ENCODE data around the gene PDZD7. TPM values are rescaled to one million over a fixed set of nuclear protein-coding genes. Genes with fewer than 3 reads are reported as not detected.

PDZD7 gene
- polyA plus RNA-seq, 6 donors from 2014 or later: 0.23 to 0.87 TPM; not detected in 4

DNA sequence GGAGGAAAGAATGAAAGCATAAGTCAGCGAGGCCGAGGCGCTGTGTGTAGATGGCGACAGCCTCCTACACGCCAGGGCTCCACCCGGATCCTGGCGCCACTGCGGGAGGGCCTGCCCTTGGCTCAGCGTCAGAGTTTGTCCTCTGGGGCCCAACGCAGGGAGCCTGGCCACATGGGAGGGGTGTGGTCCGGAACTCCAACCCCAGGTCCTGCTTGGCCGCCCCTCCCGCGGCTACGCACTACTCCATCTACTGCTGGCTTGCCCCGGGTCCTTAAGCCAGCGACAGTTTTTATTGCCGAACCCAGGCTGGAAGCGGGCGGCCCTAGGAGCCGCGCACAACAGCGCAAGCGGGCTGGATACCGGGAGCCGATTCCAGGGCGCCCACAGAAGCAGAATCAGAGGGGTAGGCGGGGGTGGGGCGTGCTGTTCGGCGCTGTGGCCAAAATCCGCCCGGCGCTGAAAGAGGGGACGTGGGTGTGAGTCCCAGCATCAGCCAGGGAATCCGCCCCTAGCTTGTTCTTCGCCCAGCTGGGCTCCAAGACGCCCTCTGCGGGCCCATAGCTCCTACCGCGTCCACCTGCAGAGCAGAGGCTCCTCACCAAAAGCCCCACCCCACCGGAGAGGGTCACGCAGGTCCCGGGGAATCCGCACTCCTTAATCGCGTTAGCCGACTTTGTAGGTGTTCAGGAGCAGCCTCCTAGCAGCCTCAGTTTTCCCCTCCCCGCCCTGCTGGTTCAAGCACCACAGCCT lies 35.4 kb upstream of the PDZD7 start:
- Mint-ChIP-seq H3K27ac (peak overlapping the region in 2 of 6 donors; percentile 56 to 66), H3K4me1 (peaks cover 39 to 53% (median 52%) of the 10 kb centered on the region in 3 donors)
- ATAC-seq (ENCODE audit: low read depth in 2 of 2): peak; percentile 42 to 45

DNA sequence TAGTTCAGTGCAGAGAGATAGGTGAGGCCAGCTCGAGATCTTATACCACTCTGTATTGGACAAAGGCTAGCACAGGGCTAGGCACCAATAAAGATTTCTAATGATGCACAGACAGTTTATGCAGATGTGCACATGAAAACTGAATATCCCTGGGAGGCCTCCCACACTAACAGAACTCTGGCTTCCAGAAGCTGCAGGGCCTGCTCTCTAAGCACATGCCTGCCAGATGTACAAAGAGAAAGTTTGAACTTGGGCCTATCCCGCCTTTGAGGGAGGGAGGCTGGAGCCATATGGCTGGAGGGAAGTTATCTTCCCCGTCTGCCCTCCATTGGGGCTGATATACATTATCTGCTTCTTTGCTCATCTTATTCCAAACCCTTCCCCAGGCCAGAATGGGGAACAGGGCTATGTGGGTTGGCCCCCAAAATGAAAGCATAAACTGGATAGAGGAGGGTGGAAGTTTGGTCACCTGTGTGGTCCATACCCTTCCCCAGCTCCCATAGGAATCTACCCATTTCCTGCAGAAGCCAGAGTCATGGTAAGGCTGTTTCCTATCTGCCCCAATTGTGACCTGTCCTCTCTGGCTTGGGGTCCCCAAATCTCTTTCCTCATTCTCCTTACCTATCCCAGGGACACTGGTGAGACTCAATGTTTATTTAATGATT lies 34.7 kb upstream of the PDZD7 start:
- H3K36me3 Mint-ChIP-seq: no peaks in the 10 kb centered on the region
- H3K4me1 Mint-ChIP-seq: peaks cover 36 to 48% (median 47%) of the 10 kb centered on the region in 3 donors
- peak overlapping the region; percentile 79 to 97 (median 90) for H3K4me3 Mint-ChIP-seq
- DNase-seq: no peak
- ATAC-seq (ENCODE audit: low read depth in 2 of 2): no peak
- no peaks in the 10 kb centered on the region for H3K9me3 Mint-ChIP-seq
- H3K27ac Mint-ChIP-seq: peak overlapping the region in 1 of 6 donors; percentile 56
- H3K27me3 Mint-ChIP-seq: peaks cover 16 to 40% (median 20%) of the 10 kb centered on the region in 3 donors

More for the DNA sequence above, 35.4 kb upstream of the PDZD7 start:
- H3K27me3 Mint-ChIP-seq: peaks cover 16 to 40% (median 20%) of the 10 kb centered on the region in 3 donors
- H3K36me3 Mint-ChIP-seq: no peaks in the 10 kb centered on the region
- H3K4me3 Mint-ChIP-seq: peak overlapping the region; percentile 81 to 97 (median 90)
- DNase-seq: peak; percentile 39
- no peaks in the 10 kb centered on the region for H3K9me3 Mint-ChIP-seq

GRCh38 chr10:101064415-101065030 lies 33.6 kb upstream of the PDZD7 start:
- no peaks in the 10 kb centered on the region for H3K9me3 Mint-ChIP-seq
- DNase-seq (no peak), ATAC-seq (ENCODE audit: low read depth in 2 of 2) (no peak)
- H3K36me3 Mint-ChIP-seq: no peaks in the 10 kb centered on the region
- H3K27ac Mint-ChIP-seq: no peak overlapping the region
- peak overlapping the region in 6 of 8 donors; percentile 7 to 95 (median 58) for H3K4me3 Mint-ChIP-seq
- peaks cover 44 to 56% (median 55%) of the 10 kb centered on the region in 3 donors for H3K4me1 Mint-ChIP-seq
- peaks cover 16 to 40% (median 20%) of the 10 kb centered on the region in 3 donors for H3K27me3 Mint-ChIP-seq

DNA sequence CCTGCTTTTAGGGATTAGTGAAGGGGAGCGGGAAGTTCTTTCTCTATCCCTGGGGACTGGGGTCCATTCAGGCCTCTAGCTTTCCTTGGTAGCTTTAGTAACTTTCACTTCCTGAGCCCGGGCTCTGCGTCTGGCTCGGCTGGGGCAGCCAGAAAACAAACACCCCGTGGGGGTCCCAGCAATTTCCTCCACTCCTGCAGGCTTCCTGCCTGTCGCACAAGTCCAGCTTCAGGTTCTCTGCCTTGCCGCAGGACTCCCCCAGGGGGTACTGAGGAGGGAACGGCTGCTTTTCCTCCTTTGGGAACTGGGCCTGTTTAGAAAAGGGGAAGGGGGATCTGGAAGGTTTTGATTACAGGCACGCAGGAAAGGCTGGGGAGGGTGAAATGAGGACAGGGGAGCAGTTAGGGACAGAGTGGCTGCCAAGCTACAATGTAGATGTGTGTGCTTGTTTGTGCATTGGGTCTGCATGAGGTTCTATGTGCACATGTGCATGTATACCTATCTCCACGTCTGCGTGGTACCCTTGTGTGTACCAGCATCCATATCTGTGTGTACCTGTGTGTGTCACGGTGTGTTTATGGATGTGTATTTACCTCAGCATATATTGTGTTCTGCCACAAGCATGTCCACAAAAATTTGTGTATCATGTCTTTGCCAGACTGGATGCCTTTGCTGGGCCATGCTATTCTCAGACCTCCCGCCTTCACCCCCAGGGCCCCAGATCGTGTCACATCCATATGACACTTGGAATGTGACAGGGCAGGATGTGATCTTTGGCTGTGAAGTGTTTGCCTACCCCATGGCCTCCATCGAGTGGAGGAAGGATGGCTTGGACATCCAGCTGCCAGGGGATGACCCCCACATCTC lies 32.9 kb upstream of the PDZD7 start:
- no peaks in the 10 kb centered on the region for H3K36me3 Mint-ChIP-seq
- H3K27ac Mint-ChIP-seq: peak overlapping the region in 2 of 6 donors; percentile 33 to 42
- H3K4me3 Mint-ChIP-seq: peak overlapping the region; percentile 15 to 95 (median 74)
- no peaks in the 10 kb centered on the region for H3K9me3 Mint-ChIP-seq
- ATAC-seq (ENCODE audit: low read depth in 2 of 2) (no peak), DNase-seq (no peak)
- H3K27me3 Mint-ChIP-seq: peaks cover 16 to 40% (median 20%) of the 10 kb centered on the region in 3 donors
- H3K4me1 Mint-ChIP-seq: peaks cover 44 to 58% (median 55%) of the 10 kb centered on the region in 3 donors

- Mint-ChIP-seq H3K27me3 (peaks cover 16 to 40% (median 20%) of the 10 kb centered on the region in 3 donors), H3K4me3 (peak overlapping the region; percentile 22 to 95 (median 74)), H3K27ac (peak overlapping the region in 1 of 6 donors; percentile 42), H3K9me3 (no peaks in the 10 kb centered on the region), H3K36me3 (no peaks in the 10 kb centered on the region), H3K4me1 (peaks cover 44 to 58% (median 55%) of the 10 kb centered on the region in 3 donors)
- DNase-seq (no peak), ATAC-seq (ENCODE audit: low read depth in 2 of 2) (no peak)
These were observed 32.2 kb upstream of the PDZD7 start for GRCh38 chr10:101063050-101063525.

DNA sequence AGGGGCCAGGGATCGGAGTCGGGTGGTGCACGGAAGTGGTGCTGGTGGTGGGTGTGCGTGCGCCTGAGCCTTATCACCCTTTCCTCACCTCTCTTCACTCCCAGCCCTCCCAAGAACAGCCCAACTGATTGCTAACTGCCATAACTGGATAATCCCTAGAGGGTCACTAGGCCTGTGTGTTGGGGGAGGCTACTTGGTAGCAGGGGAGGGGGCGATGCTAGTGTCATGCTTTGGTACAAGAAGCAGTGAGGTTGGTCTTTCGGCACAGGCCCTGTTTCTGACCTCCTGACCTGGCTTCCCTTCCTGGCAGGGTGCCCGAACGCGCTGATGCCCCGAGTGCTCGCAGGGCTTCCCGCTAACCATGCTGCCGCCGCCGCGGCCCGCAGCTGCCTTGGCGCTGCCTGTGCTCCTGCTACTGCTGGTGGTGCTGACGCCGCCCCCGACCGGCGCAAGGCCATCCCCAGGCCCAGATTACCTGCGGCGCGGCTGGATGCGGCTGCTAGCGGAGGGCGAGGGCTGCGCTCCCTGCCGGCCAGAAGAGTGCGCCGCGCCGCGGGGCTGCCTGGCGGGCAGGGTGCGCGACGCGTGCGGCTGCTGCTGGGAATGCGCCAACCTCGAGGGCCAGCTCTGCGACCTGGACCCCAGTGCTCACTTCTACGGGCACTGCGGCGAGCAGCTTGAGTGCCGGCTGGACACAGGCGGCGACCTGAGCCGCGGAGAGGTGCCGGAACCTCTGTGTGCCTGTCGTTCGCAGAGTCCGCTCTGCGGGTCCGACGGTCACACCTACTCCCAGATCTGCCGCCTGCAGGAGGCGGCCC lies 31.5 kb upstream of the PDZD7 start:
- DNase-seq (peak; percentile 48), ATAC-seq (ENCODE audit: low read depth in 2 of 2) (peak; percentile 37 to 39)
- Mint-ChIP-seq H3K36me3 (no peaks in the 10 kb centered on the region), H3K9me3 (no peaks in the 10 kb centered on the region), H3K27ac (peak overlapping the region in 2 of 6 donors; percentile 14 to 82), H3K4me3 (peak overlapping the region; percentile 80 to 99 (median 90)), H3K4me1 (peaks cover 39 to 54% (median 51%) of the 10 kb centered on the region in 3 donors), H3K27me3 (peaks cover 11 to 36% (median 20%) of the 10 kb centered on the region in 3 donors)

GRCh38 chr10:101061624-101062231 lies 30.8 kb upstream of the PDZD7 start, which contains the start of gene KAZALD1:
Gene KAZALD1, plus strand, starts transcription at chr10:101061989. Its CDS starts 604 bp downstream, at chr10:101062593.
- Mint-ChIP-seq H3K4me1 (peaks cover 39 to 50% (median 46%) of the 10 kb centered on the region in 3 donors), H3K9me3 (no peaks in the 10 kb centered on the region), H3K36me3 (no peaks in the 10 kb centered on the region), H3K4me3 (peak within 1 kb of the TSS; percentile 91 to 99 (median 96)), H3K27me3 (peaks cover 11 to 32% (median 20%) of the 10 kb centered on the region in 3 donors), H3K27ac (peak within 1 kb of the TSS; percentile 88 to 98 (median 92))
- DNase-seq (no peak), ATAC-seq (ENCODE audit: low read depth in 2 of 2) (no peak)

DNA sequence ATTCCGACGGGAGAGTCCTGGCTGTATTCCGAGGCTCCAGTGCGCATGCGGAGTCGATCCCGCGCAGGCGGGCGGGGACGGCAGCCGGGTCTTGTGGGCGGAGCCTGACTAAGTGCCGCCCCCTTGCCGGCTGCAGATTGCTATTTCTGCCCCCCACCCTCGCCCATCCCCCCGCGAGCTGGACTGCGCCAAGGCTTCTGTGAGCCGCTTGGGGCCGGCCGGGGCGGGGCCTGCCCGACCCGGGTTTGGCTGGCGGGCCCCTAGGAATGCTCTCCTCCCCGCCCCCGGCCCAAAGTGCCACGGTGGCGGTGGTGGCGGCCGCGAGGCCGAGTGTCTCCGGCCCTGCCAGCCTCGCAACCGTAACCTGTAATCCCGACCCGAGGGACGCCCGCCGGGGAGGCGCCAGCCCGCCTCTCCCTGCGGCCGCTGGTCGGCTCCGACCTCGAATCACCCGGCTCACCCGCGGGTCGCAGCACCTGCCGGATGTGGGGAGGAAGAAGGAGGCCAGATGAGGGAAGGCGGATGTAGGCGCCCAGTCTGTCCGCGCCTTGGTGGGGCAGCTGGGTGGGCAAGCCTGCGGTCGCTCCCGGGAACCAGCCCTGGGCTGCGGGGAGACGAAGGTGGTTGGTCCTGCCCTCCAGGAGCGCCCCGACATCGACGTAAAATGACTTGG lies 30.2 kb upstream of the PDZD7 start:
- peak; percentile 63 for DNase-seq
- Mint-ChIP-seq H3K27me3 (peaks cover 11 to 26% (median 18%) of the 10 kb centered on the region in 3 donors), H3K27ac (peak overlapping the region; percentile 88 to 98 (median 92)), H3K9me3 (no peaks in the 10 kb centered on the region), H3K4me3 (peak overlapping the region; percentile 91 to 99 (median 96)), H3K4me1 (peaks cover 35 to 44% (median 39%) of the 10 kb centered on the region in 3 donors), H3K36me3 (no peaks in the 10 kb centered on the region)
- ATAC-seq (ENCODE audit: low read depth in 2 of 2): peak; percentile 58 to 68

GRCh38 chr10:101060036-101060950 lies 29.4 kb upstream of the PDZD7 start:
- peaks cover 31 to 40% (median 34%) of the 10 kb centered on the region in 3 donors for H3K4me1 Mint-ChIP-seq
- DNase-seq (peak; percentile 91), ATAC-seq (ENCODE audit: low read depth in 2 of 2) (peak; percentile 69 to 71)
- H3K4me3 Mint-ChIP-seq: peak overlapping the region; percentile 89 to 99 (median 96)
- peaks cover 10 to 18% (median 11%) of the 10 kb centered on the region in 3 donors for H3K27me3 Mint-ChIP-seq
- H3K9me3 Mint-ChIP-seq: no peaks in the 10 kb centered on the region
- no peaks in the 10 kb centered on the region for H3K36me3 Mint-ChIP-seq
- H3K27ac Mint-ChIP-seq: peak overlapping the region; percentile 88 to 98 (median 92)
